Measurements from ENCODE around the gene GNAL. TPM values are rescaled to one million over a fixed set of nuclear protein-coding genes. Genes with fewer than 3 reads are reported as not detected.

Gene GNAL
- total and polyA plus RNA-seq, 2 of the 4 experiments (the other 2 are of a cell fraction), result 0.15 to 0.36 TPM

- peaks cover 6% of the 10 kb centered on the region; the same call in 1 of the 2 replicates for H3K36me3 ChIP-seq (ENCODE audit: control insufficient read depth, insufficient read depth, low read length)
- H4K91ac ChIP-seq (ENCODE audit: insufficient read depth, low read depth, low read length), result no peak overlapping the region
- H2AK9ac ChIP-seq (replicated peaks; ENCODE audit: low read depth, low read length, poor library complexity), result no peak overlapping the region
- no peak for TF ChIP-seq SMC3 (IDR thresholded peaks at IDR 0.05; ENCODE audit: low read depth, low read length)
- no peak for TF ChIP-seq MAFK (IDR thresholded peaks at IDR 0.05; ENCODE audit: low read depth, low read length)
- TF ChIP-seq FOS (IDR thresholded peaks at IDR 0.05; ENCODE audit: low read depth, low read length), result no peak
- no peak for TF ChIP-seq ELK1 (IDR thresholded peaks at IDR 0.05; ENCODE audit: borderline replicate concordance, low read depth, low read length)
- no peak for TF ChIP-seq CHD1 (IDR thresholded peaks at IDR 0.05; ENCODE audit: low read depth, low read length)
- TF ChIP-seq RCOR1 (IDR thresholded peaks at IDR 0.05; ENCODE audit: insufficient replicate concordance, low read length), result no peak
- no peak for TF ChIP-seq CTCF (conservative IDR thresholded peaks at IDR 0.05; ENCODE audit: low read depth, low read length)
- no peak for TF ChIP-seq MXI1 (IDR thresholded peaks at IDR 0.05; ENCODE audit: borderline replicate concordance, low read depth, low read length)
- no peak for TF ChIP-seq USF2 (IDR thresholded peaks at IDR 0.05; ENCODE audit: low read depth, low read length)
- no peak for TF ChIP-seq NFE2L2 (IDR thresholded peaks at IDR 0.05; ENCODE audit: low read depth, low read length)
- H2AK5ac ChIP-seq (ENCODE audit: low read depth, low read length), result no peak overlapping the region
- H3K4me3 ChIP-seq (ENCODE audit: insufficient read depth, low read depth, low read length), result no peak overlapping the region
- peaks cover 12% of the 10 kb centered on the region for H3K9me1 ChIP-seq (ENCODE audit: insufficient read depth, low read length)
- no peaks in the 10 kb centered on the region for H3K27me3 ChIP-seq (ENCODE audit: control insufficient read depth, insufficient read depth, low read length)
- H2BK20ac ChIP-seq (ENCODE audit: low read depth, low read length), result no peak overlapping the region
- intact Hi-C loops (cut with micrococcal nuclease) (no loop called here), in situ Hi-C loops (cut with MboI; ENCODE audit: low sequenced_read_pairs) (no loop called here), dilution Hi-C loops (cut with HindIII; ENCODE audit: low sequenced_read_pairs, unreplicated experiment) (no loop called here)
- H3K14ac ChIP-seq (replicated peaks; ENCODE audit: low read depth, low read length), result no peak overlapping the region
- H2BK15ac ChIP-seq (ENCODE audit: low read depth, low read length), result no peak overlapping the region
- POLR2A ChIA-PET (ENCODE audit: unreplicated experiment), result no interaction called here
- ATAC-seq (ENCODE audit: low read depth) (no peak), DNase-seq (no peak)
- H3K9me3 ChIP-seq (ENCODE audit: control insufficient read depth, insufficient read depth, low read length), result no peaks in the 10 kb centered on the region
- peaks cover 14 to 24% of the 10 kb centered on the region in 2 experiments; a peak in 3 of 4 replicates for H3K79me1 ChIP-seq (ENCODE audit: low read depth in 1 of 2, low read length in 2 of 2)
- H3K4me1 ChIP-seq (ENCODE audit: control insufficient read depth, insufficient read depth, low read length), result peaks cover 6% of the 10 kb centered on the region
- CTCF ChIA-PET, result no interaction called here
- no peak overlapping the region for H3K56ac ChIP-seq (ENCODE audit: extremely low read depth, insufficient read depth, low read length)
- no CpG with 5 or more reads among the region's 1 CpG for WGBS, 2 experiments (ENCODE audit: extremely low coverage in 2 of 2, insufficient read length in 1 of 2)
- H3K4me2 ChIP-seq (ENCODE audit: low read depth, low read length), result no peak overlapping the region
- H4K8ac ChIP-seq (ENCODE audit: low read depth in 2 of 2, low read length in 2 of 2), result no peak overlapping the region
- H2AFZ ChIP-seq (replicated peaks; ENCODE audit: low read length, poor library complexity), result no peak overlapping the region
- H3K27ac ChIP-seq (ENCODE audit: insufficient read depth, low read length), result no peak overlapping the region
- H3K18ac ChIP-seq (ENCODE audit: low read depth, low read length), result no peak overlapping the region
- H2BK120ac ChIP-seq (ENCODE audit: low read depth, low read length), result no peak overlapping the region
- no peak overlapping the region for H3K4ac ChIP-seq (ENCODE audit: low read depth, low read length)
- no peak overlapping the region for H4K5ac ChIP-seq (ENCODE audit: low read depth, low read length)
- H3K9ac ChIP-seq (ENCODE audit: low read depth, low read length), result no peak overlapping the region
- no peak overlapping the region for H3K23ac ChIP-seq (ENCODE audit: low read depth, low read length)
- no peak overlapping the region for H2BK5ac ChIP-seq (ENCODE audit: low read depth, low read length, poor library complexity, severe bottlenecking)
- no peaks in the 10 kb centered on the region for H4K20me1 ChIP-seq (ENCODE audit: insufficient read depth, low read length)
- BruUV-seq (replicated peaks), result no TSS peak
Measured at GRCh38 chr18:11906176-11906575, 217.1 kb downstream of the GNAL start.
